GM18505 (cell line): Measurements from ENCODE around the gene CCNQ.
"Not testable (repeated sequence)": the region's sequence is repeated elsewhere in the genome, so short reads cannot be mapped to it uniquely, and the experiment has no call there.

Experiments used
- ATAC-seq: cut with Tn5 transposase; IDR thresholded peaks from one replicate; pipeline ENCODE4 v1.9.1; 2021; ENCODE audit not compliant: unreplicated experiment
- POLR2A ChIP-seq: IDR thresholded peaks from 4 replicates; pipeline ENCODE4 v1.6.1; 2011; ENCODE audit warnings: borderline replicate concordance; ENCODE audit not compliant: insufficient read depth, insufficient read length; ENCODE audit errors: extremely low read depth

CCNQ gene

GRCh38 chrX:153622661-153623309 lies 23.8 kb upstream of the CCNQ start:
- ATAC-seq, result no peak
- TF ChIP-seq POLR2A, result no peak

GRCh38 chrX:153621949-153622598 lies 23.1 kb upstream of the CCNQ start:
- TF ChIP-seq POLR2A, result no peak
- ATAC-seq, result no peak

GRCh38 chrX:153620576-153620975 lies 21.6 kb upstream of the CCNQ start:
- TF ChIP-seq POLR2A, result no peak
- ATAC-seq, result no peak

GRCh38 chrX:153614818-153615217 lies 15.9 kb upstream of the CCNQ start:
- no peak for TF ChIP-seq POLR2A
- no peak for ATAC-seq

GRCh38 chrX:153612413-153612812 lies 13.5 kb upstream of the CCNQ start:
- no peak for ATAC-seq
- no peak for TF ChIP-seq POLR2A

- no peak for TF ChIP-seq POLR2A
- no peak for ATAC-seq
Observed at GRCh38 chrX:153611298-153612095, 12.6 kb upstream of the CCNQ start.

- ATAC-seq, result no peak
- no peak for TF ChIP-seq POLR2A
Observed at GRCh38 chrX:153610836-153611213, 11.9 kb upstream of the CCNQ start.

GRCh38 chrX:153609917-153610835 lies 11.2 kb upstream of the CCNQ start:
- TF ChIP-seq POLR2A, result no peak
- ATAC-seq, result peak; percentile 71

- no peak for TF ChIP-seq POLR2A
- ATAC-seq, result no peak
Observed at GRCh38 chrX:153608806-153609205, 9.9 kb upstream of the CCNQ start.

- no peak for TF ChIP-seq POLR2A
- no peak for ATAC-seq
Observed at GRCh38 chrX:153608376-153608775, 9.4 kb upstream of the CCNQ start.

GRCh38 chrX:153606503-153606902 lies 7.6 kb upstream of the CCNQ start:
- TF ChIP-seq POLR2A, result no peak
- ATAC-seq, result no peak

- ATAC-seq, result not testable (repeated sequence)
Observed at GRCh38 chrX:153604666-153605380, 5.9 kb upstream of the CCNQ start.
